HepG2 (cell line): ENCODE measurements around the gene ATP11C. TPM values are rescaled to one million over a fixed set of nuclear protein-coding genes. Genes with fewer than 3 reads are reported as not detected.

ENCODE experiments used
- ATAC-seq: fragments of 200-7000 bp; cut with Tn5 transposase; 3 replicates; pipeline ENCODE4 v1.9.1; 2020; ENCODE audit warnings: mild to moderate bottlenecking, moderate library complexity
- BruUV-seq: library from RNA; stranded (reverse); fragments of 400-500 nt; replicated peaks from 2 replicates; lab custom pipeline; 2021; lab: Mats Ljungman, UMichigan
- CTCF ChIA-PET: fragments of 300-600 bp; formaldehyde crosslinking; extraction: SDS; loops from one replicate; lab custom pipeline; 2021; ENCODE audit warnings: low total read pairs, inconsistent platforms, low intra/inter-chr PET ratio; lab: Yijun Ruan, JAX
- POLR2A ChIA-PET: fragments of 350-600 bp; sonication (Branson Sonifier 250); formaldehyde crosslinking; loops from one replicate; lab custom pipeline; 2020; ENCODE audit warnings: antibody characterized with exemption, inconsistent platforms; lab: Yijun Ruan, JAX
- DNase-seq: peaks from one replicate; pipeline ENCODE4 v3.0.0-alpha.2; 2015; ENCODE audit warnings: low spot score
- FAIRE-seq: peaks from 3 replicates; lab custom pipeline; 2011; peaks lifted over from hg19 to GRCh38; lab: Jason Lieb, UNC
- H2AFZ ChIP-seq: one replicate; pipeline ENCODE4 v1.6.1; 2011; ENCODE audit warnings: low read length, inconsistent platforms
- H3K27ac ChIP-seq: fragments of 300-600 bp; 3 replicates; pipeline ENCODE4 v1.8.0; 2011; ENCODE audit warnings: mixed run types, mild to moderate bottlenecking, mixed read lengths, low read length, inconsistent platforms; ENCODE audit not compliant: insufficient read depth; ENCODE audit errors: extremely low read length
- H3K27me3 ChIP-seq, 2 experiments: fragments of 200-600 bp in 1 of 2; 2 replicates in 1 of 2; 3 replicates in 1 of 2; pipeline versions ENCODE4 v1.6.0 to v1.8.0; 2011; ENCODE audit warnings: low read length in 2 of 2, mild to moderate bottlenecking in 2 of 2, moderate library complexity in 2 of 2, inconsistent platforms in 1 of 2; ENCODE audit not compliant: insufficient read depth in 2 of 2, control insufficient read depth in 1 of 2
- H3K36me3 ChIP-seq, 2 experiments: fragments of 200-600 bp in 1 of 2; replicated peaks in 1 of 2; 2 replicates in 1 of 2; 3 replicates in 1 of 2; pipeline versions ENCODE4 v1.5.1 to v1.8.0; 2011; ENCODE audit warnings: low read length in 2 of 2, inconsistent platforms in 1 of 2; ENCODE audit not compliant: insufficient read depth in 2 of 2, control insufficient read depth in 1 of 2
- H3K4me1 ChIP-seq: 2 replicates; pipeline ENCODE4 v1.5.1; 2012; ENCODE audit warnings: low read length, inconsistent platforms; ENCODE audit not compliant: insufficient read depth
- H3K4me2 ChIP-seq: 2 replicates; pipeline ENCODE4 v1.6.0; 2011; ENCODE audit warnings: low read depth, low read length, inconsistent platforms
- H3K4me3 ChIP-seq, 3 experiments: fragments of 200-600 bp in 1 of 3; sonication (generic), shearing (Covaris generic) in 1 of 3; replicated peaks in 1 of 3; 2 replicates each; pipeline ENCODE4 v1.5.1; 2011 to 2016; ENCODE audit warnings: low read length in 3 of 3, inconsistent platforms in 2 of 3, low read depth in 2 of 3, mild to moderate bottlenecking in 2 of 3, control low read depth in 1 of 3, mixed read lengths in 1 of 3; ENCODE audit not compliant: insufficient read depth in 1 of 3
- H3K79me2 ChIP-seq: one replicate; pipeline ENCODE4 v1.6.1; 2011; ENCODE audit warnings: low read length, inconsistent platforms; ENCODE audit not compliant: insufficient read depth
- H3K9ac ChIP-seq: 2 replicates; pipeline ENCODE4 v1.6.0; 2011; ENCODE audit warnings: mild to moderate bottlenecking, low read depth, low read length, inconsistent platforms; ENCODE audit not compliant: insufficient read depth
- H3K9me3 ChIP-seq: 2 replicates; pipeline ENCODE4 v1.5.1; 2012; ENCODE audit warnings: mild to moderate bottlenecking, low read length
- H4K20me1 ChIP-seq: 2 replicates; pipeline ENCODE4 v1.6.0; 2011; ENCODE audit warnings: inconsistent platforms, mild to moderate bottlenecking, low read length, moderate library complexity; ENCODE audit not compliant: insufficient read depth
- KDM2A ChIP-seq: sonication (generic); formaldehyde crosslinking; IDR thresholded peaks from 2 replicates; pipeline ENCODE4 v1.4.0; 2020; ENCODE audit warnings: low read depth, missing genetic modification reagents, borderline replicate concordance
- MAFF ChIP-seq: IDR thresholded peaks from 2 replicates; pipeline ENCODE4 v1.6.1; 2011; ENCODE audit warnings: low read depth, low read length, improper control_type of control experiment
- MAFK ChIP-seq, 2 experiments: IDR thresholded peaks in 1 of 2; conservative IDR thresholded peaks in 1 of 2; 2 replicates each; pipeline ENCODE4 v1.6.1; 2011; ENCODE audit warnings: improper control_type of control experiment in 2 of 2, low read length in 2 of 2
- NFE2L2 ChIP-seq: fragments of 150-350 bp; IDR thresholded peaks from 2 replicates; pipeline ENCODE4 v1.6.1; 2014; ENCODE audit warnings: low read length
- ZNF766 ChIP-seq: sonication (generic); formaldehyde crosslinking; IDR thresholded peaks from 2 replicates; pipeline ENCODE4 v1.5.0; 2020; ENCODE audit warnings: missing genetic modification reagents, borderline replicate concordance
- WGBS: methylation state at CpG from one replicate; pipeline ENCODE4 v1.1.6; 2017; ENCODE audit warnings: low lambda C conversion rate; 5-methylcytosine and 5-hydroxymethylcytosine counted together
- in situ Hi-C: cut with HindIII; loops from 2 replicates; pipeline ENCODE4 v1.10.0; 2017; ENCODE audit warnings: low pct_unique_long_range_greater_than_20kb; ENCODE audit not compliant: extremely low pct_ligation_motif_present
- intact Hi-C: fragments of 100-400 bp; cut with micrococcal nuclease; formaldehyde crosslinking; loops from one replicate; pipeline ENCODE4 v1.10.0; 2022; ENCODE audit not compliant: unreplicated experiment
- polyA plus RNA-seq, 8 experiments: library from polyadenylated mRNA; depleted of rRNA in 3 of 8; stranded (reverse) in 7 of 8; unstranded in 1 of 8; fragments of >200 nt; fragmentation: Illumina TruSeq in 4 of 8; extraction: Trizol in 4 of 8; gene quantifications; 2 replicates each; pipeline versions ENCODE4 v1.2.1 to v1.2.3, GENCODE V29; 2011 to 2016; ENCODE audit warnings: low read depth in 4 of 8, missing spikeins in 1 of 8, mixed read lengths in 1 of 8; ENCODE audit not compliant: insufficient read depth in 1 of 8
- total RNA-seq, 5 experiments: library from RNA; depleted of rRNA; stranded (reverse); fragments of >200 nt; fragmentation: Illumina TruSeq; extraction: Trizol; gene quantifications; 2 replicates each; pipeline ENCODE4 v1.2.3, GENCODE V29; 2016; ENCODE audit warnings: low read depth in 1 of 5
- TF ChIP-seq, protein P1 (sequence below): sonication (generic); formaldehyde crosslinking; IDR thresholded peaks from 2 replicates; pipeline ENCODE4 v1.4.0; 2020; ENCODE audit warnings: missing genetic modification reagents
- TF ChIP-seq, protein P2 (sequence below): sonication (generic); formaldehyde crosslinking; IDR thresholded peaks from 2 replicates; pipeline ENCODE4 v1.4.0; 2020; ENCODE audit warnings: missing genetic modification reagents, borderline replicate concordance
- TF ChIP-seq, protein P3 (sequence below): sonication (generic); formaldehyde crosslinking; IDR thresholded peaks from 2 replicates; pipeline ENCODE4 v1.8.0; 2022; ENCODE audit warnings: mild to moderate bottlenecking, missing genetic modification reagents
- TF ChIP-seq, protein P4 (sequence below): sonication (generic); formaldehyde crosslinking; IDR thresholded peaks from 2 replicates; pipeline ENCODE4 v1.4.0; 2020; ENCODE audit warnings: missing genetic modification reagents, borderline replicate concordance

Gene ATP11C
- total and polyA plus RNA-seq, 2 of the 13 experiments (the other 11 are each of a cell fraction or from before 2014, with no cell fraction given): 8.5 to 16.9 TPM

DNA sequence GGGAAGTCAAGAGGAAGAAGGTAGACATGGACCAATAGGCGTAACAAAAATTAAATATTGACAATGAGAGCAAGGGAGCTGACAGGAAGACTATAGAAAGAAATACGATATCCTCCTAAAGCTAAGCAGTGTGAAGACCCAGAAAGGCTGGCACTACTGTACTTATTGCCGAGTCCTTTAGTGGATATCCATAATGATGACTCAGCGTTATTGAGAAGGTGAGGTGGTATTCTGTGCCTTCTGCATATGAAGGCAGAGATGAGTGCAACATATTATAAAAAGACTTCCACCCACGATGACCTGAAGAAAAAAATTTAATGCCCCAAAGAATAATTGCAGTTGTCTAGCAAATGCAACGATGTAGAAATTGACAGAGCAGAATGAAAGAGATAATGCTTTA, 211.9 kb downstream of the ATP11C start:
- H2AFZ ChIP-seq: no peak overlapping the region
- ChIA-PET POLR2A (no interaction called here), CTCF (no interaction called here)
- intact Hi-C loops: no loop called here
- no TSS peak for BruUV-seq
- H3K9me3 ChIP-seq: no peaks in the 10 kb centered on the region
- H3K4me1 ChIP-seq: no peaks in the 10 kb centered on the region
- no peaks in the 10 kb centered on the region for H3K36me3 ChIP-seq
- no peaks in the 10 kb centered on the region for H3K27me3 ChIP-seq
- H3K4me3 ChIP-seq: no peak overlapping the region
- H3K4me2 ChIP-seq: no peak overlapping the region
- FAIRE-seq: no peak
- H4K20me1 ChIP-seq: no peaks in the 10 kb centered on the region
- in situ Hi-C loops: no loop called here
- ATAC-seq: no peak
- 89% methylated on average over 6 of the region's 6 CpGs for WGBS
- TF ChIP-seq, protein P1, sequence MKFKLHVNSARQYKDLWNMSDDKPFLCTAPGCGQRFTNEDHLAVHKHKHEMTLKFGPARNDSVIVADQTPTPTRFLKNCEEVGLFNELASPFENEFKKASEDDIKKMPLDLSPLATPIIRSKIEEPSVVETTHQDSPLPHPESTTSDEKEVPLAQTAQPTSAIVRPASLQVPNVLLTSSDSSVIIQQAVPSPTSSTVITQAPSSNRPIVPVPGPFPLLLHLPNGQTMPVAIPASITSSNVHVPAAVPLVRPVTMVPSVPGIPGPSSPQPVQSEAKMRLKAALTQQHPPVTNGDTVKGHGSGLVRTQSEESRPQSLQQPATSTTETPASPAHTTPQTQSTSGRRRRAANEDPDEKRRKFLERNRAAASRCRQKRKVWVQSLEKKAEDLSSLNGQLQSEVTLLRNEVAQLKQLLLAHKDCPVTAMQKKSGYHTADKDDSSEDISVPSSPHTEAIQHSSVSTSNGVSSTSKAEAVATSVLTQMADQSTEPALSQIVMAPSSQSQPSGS (CRISPR knock-in tag): no peak
- TF ChIP-seq ZNF766: no peak
- TF ChIP-seq MAFF: peak; percentile 99
- TF ChIP-seq, protein P2, sequence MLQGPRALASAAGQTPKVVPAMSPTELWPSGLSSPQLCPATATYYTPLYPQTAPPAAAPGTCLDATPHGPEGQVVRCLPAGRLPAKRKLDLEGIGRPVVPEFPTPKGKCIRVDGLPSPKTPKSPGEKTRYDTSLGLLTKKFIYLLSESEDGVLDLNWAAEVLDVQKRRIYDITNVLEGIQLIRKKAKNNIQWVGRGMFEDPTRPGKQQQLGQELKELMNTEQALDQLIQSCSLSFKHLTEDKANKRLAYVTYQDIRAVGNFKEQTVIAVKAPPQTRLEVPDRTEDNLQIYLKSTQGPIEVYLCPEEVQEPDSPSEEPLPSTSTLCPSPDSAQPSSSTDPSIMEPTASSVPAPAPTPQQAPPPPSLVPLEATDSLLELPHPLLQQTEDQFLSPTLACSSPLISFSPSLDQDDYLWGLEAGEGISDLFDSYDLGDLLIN (CRISPR knock-in tag): no peak
- peak; percentile 97 to 99 for TF ChIP-seq MAFK (conservative IDR thresholded peaks at IDR 0.05 in 1 of 2, IDR thresholded peaks at IDR 0.05 in 1 of 2; ENCODE audit: low read length in 2 of 2)
- no peak for TF ChIP-seq KDM2A
- TF ChIP-seq, protein P3, sequence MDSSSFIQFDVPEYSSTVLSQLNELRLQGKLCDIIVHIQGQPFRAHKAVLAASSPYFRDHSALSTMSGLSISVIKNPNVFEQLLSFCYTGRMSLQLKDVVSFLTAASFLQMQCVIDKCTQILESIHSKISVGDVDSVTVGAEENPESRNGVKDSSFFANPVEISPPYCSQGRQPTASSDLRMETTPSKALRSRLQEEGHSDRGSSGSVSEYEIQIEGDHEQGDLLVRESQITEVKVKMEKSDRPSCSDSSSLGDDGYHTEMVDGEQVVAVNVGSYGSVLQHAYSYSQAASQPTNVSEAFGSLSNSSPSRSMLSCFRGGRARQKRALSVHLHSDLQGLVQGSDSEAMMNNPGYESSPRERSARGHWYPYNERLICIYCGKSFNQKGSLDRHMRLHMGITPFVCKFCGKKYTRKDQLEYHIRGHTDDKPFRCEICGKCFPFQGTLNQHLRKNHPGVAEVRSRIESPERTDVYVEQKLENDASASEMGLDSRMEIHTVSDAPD (CRISPR knock-in tag): no peak
- peak; percentile 41; the same call in 1 of the 2 replicates for TF ChIP-seq NFE2L2
- TF ChIP-seq, protein P4, sequence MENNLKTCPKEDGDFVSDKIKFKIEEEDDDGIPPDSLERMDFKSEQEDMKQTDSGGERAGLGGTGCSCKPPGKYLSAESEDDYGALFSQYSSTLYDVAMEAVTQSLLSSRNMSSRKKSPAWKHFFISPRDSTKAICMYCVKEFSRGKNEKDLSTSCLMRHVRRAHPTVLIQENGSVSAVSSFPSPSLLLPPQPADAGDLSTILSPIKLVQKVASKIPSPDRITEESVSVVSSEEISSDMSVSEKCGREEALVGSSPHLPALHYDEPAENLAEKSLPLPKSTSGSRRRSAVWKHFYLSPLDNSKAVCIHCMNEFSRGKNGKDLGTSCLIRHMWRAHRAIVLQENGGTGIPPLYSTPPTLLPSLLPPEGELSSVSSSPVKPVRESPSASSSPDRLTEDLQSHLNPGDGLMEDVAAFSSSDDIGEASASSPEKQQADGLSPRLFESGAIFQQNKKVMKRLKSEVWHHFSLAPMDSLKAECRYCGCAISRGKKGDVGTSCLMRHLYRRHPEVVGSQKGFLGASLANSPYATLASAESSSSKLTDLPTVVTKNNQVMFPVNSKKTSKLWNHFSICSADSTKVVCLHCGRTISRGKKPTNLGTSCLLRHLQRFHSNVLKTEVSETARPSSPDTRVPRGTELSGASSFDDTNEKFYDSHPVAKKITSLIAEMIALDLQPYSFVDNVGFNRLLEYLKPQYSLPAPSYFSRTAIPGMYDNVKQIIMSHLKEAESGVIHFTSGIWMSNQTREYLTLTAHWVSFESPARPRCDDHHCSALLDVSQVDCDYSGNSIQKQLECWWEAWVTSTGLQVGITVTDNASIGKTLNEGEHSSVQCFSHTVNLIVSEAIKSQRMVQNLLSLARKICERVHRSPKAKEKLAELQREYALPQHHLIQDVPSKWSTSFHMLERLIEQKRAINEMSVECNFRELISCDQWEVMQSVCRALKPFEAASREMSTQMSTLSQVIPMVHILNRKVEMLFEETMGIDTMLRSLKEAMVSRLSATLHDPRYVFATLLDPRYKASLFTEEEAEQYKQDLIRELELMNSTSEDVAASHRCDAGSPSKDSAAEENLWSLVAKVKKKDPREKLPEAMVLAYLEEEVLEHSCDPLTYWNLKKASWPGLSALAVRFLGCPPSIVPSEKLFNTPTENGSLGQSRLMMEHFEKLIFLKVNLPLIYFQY (CRISPR knock-in tag): no peak
- no peak overlapping the region for H3K9ac ChIP-seq
- H3K79me2 ChIP-seq: no peaks in the 10 kb centered on the region
- H3K27ac ChIP-seq: no peak overlapping the region
- DNase-seq: no peak
